GM12891 (cell line): ENCODE measurements around the gene ATXN7L1.
"Not testable (repeated sequence)": the region's sequence is repeated elsewhere in the genome, so short reads cannot be mapped to it uniquely, and the experiment has no call there.

ENCODE experiments used
- DNase-seq: peaks from one replicate; pipeline ENCODE4 v3.0.0; 2011; ENCODE audit warnings: low spot score; ENCODE audit not compliant: insufficient read length
- FAIRE-seq: peaks from 2 replicates; lab custom pipeline; 2011; peaks lifted over from hg19 to GRCh38; lab: Jason Lieb, UNC
- PAX5 ChIP-seq: IDR thresholded peaks from 2 replicates; pipeline ENCODE4 v1.6.1; 2011; ENCODE audit warnings: low read length, moderate library complexity, mild to moderate bottlenecking; ENCODE audit not compliant: insufficient read depth, severe bottlenecking
- POLR2A ChIP-seq: IDR thresholded peaks from 2 replicates; pipeline ENCODE4 v1.6.1; 2011; ENCODE audit warnings: low read depth, low read length, control low read depth
- POLR2AphosphoS5 ChIP-seq: IDR thresholded peaks from 2 replicates; pipeline ENCODE4 v1.6.1; 2011; ENCODE audit warnings: low read depth, low read length, control low read depth
- POU2F2 ChIP-seq: IDR thresholded peaks from 2 replicates; pipeline ENCODE4 v1.6.1; 2011; ENCODE audit warnings: low read depth, mild to moderate bottlenecking, control low read depth, low read length, moderate library complexity
- SPI1 ChIP-seq: IDR thresholded peaks from 2 replicates; pipeline ENCODE4 v1.6.1; 2011; ENCODE audit warnings: low read depth, low read length, control low read depth
- TAF1 ChIP-seq: IDR thresholded peaks from 2 replicates; pipeline ENCODE4 v1.6.1; 2011; ENCODE audit warnings: low read depth, low read length, control low read depth

ATXN7L1 gene

GRCh38 chr7:105894131-105894530 is 17.7 kb upstream of the ATXN7L1 start:
- TF ChIP-seq TAF1 (no peak), POLR2A (no peak), SPI1 (no peak), PAX5 (no peak), POU2F2 (no peak), POLR2AphosphoS5 (no peak)
- no peak for FAIRE-seq
- DNase-seq: no peak

- DNase-seq: no peak
- TF ChIP-seq TAF1 (no peak), POU2F2 (no peak), SPI1 (no peak), POLR2A (no peak), POLR2AphosphoS5 (no peak), PAX5 (no peak)
- FAIRE-seq: no peak
Measured at GRCh38 chr7:105892387-105892786, 16.0 kb upstream of the ATXN7L1 start.

GRCh38 chr7:105890290-105890997 is 14.0 kb upstream of the ATXN7L1 start:
- no peak for FAIRE-seq
- no peak for DNase-seq

GRCh38 chr7:105887569-105888189 is 11.3 kb upstream of the ATXN7L1 start:
- DNase-seq (no peak), FAIRE-seq (no peak)
- TF ChIP-seq POLR2AphosphoS5 (no peak), PAX5 (no peak), SPI1 (no peak), POU2F2 (no peak), TAF1 (no peak), POLR2A (no peak)

More at GRCh38 chr7:105890290-105890997, 14.0 kb upstream of the ATXN7L1 start:
- no peak for TF ChIP-seq POU2F2
- TF ChIP-seq TAF1: no peak
- no peak for TF ChIP-seq POLR2AphosphoS5
- TF ChIP-seq SPI1: no peak
- no peak for TF ChIP-seq POLR2A
- TF ChIP-seq PAX5: no peak

- FAIRE-seq: no peak
- no peak for DNase-seq
- no peak for TF ChIP-seq PAX5
- no peak for TF ChIP-seq SPI1
- no peak for TF ChIP-seq POU2F2
- TF ChIP-seq TAF1: no peak
- no peak for TF ChIP-seq POLR2A
- TF ChIP-seq POLR2AphosphoS5: no peak
Measured at GRCh38 chr7:105886776-105887175, 10.4 kb upstream of the ATXN7L1 start.

- DNase-seq (no peak), FAIRE-seq (no peak)
- no peak for TF ChIP-seq SPI1
- no peak for TF ChIP-seq POLR2A
- TF ChIP-seq PAX5: no peak
- no peak for TF ChIP-seq POU2F2
- no peak for TF ChIP-seq POLR2AphosphoS5
- TF ChIP-seq TAF1: no peak
Measured at GRCh38 chr7:105885387-105886111, 9.2 kb upstream of the ATXN7L1 start.

GRCh38 chr7:105883179-105883578 is 6.8 kb upstream of the ATXN7L1 start:
- not testable (repeated sequence) for FAIRE-seq

GRCh38 chr7:105881439-105881838 is 5.0 kb upstream of the ATXN7L1 start:
- no peak for TF ChIP-seq TAF1
- no peak for TF ChIP-seq POLR2AphosphoS5
- no peak for TF ChIP-seq POLR2A
- TF ChIP-seq SPI1: no peak
- no peak for TF ChIP-seq PAX5
- TF ChIP-seq POU2F2: no peak
- FAIRE-seq (no peak), DNase-seq (no peak)

More at GRCh38 chr7:105883179-105883578, 6.8 kb upstream of the ATXN7L1 start:
- DNase-seq: not testable (repeated sequence)

- DNase-seq: no peak
- FAIRE-seq: no peak
- no peak for TF ChIP-seq TAF1
- no peak for TF ChIP-seq POU2F2
- no peak for TF ChIP-seq POLR2A
- no peak for TF ChIP-seq PAX5
- TF ChIP-seq SPI1: no peak
- no peak for TF ChIP-seq POLR2AphosphoS5
Measured at GRCh38 chr7:105880571-105881330, 4.4 kb upstream of the ATXN7L1 start.
